Vagina (tissue), 2 donors: ENCODE data around the gene AACS.

Experiments
- POLR2A ChIP-seq, 2 donors: fragments of 450-650 bp; IDR thresholded peaks; one replicate each; pipeline ENCODE4 v1.6.1; 2017; ENCODE audit warnings: antibody characterized with exemption in 2 of 2, mild to moderate bottlenecking in 2 of 2, moderate library complexity in 2 of 2
- TF ChIP-seq, protein P1 (sequence below), 3 experiments: fragments of 450-650 bp in 2 of 3; fragments of 200-600 bp in 1 of 3; sonication (generic) in 1 of 3; IDR thresholded peaks; one replicate each; pipeline ENCODE4 v1.5.1; 2017 to 2019; ENCODE audit warnings: antibody characterized with exemption in 3 of 3, mild to moderate bottlenecking in 2 of 3, moderate library complexity in 2 of 3

DNA sequence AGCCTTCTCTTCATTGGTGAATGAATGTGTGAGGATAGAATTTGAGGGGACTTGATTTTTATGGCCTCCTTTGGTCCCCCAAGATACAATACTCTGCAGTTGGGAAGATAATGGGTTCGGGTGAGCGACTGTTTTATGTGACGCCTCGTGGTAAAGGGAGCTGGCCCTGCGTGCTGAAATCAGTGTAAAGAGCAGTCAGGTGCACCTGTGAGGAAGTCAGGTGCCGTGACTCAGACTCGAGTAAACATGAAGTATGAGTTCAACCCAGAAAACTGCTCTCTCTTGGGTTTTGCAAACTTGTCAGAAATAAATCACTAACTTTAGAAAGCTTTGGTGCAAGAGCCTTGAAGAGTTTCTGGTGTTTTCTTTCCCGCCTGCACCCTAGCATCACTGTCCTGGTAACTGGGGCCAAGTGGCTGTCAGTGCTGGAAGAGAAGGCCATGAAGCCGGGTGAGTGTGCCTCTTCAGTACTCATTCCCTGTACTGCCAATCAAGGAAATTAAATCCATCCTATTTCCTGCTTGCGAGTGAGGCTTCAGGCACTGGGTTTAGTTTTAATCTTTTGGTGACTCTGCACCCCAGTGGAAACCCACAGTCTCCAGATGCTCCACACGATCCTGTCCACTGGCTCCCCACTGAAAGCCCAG, 59.2 kb downstream of the AACS start:
- TF ChIP-seq, protein P1, sequence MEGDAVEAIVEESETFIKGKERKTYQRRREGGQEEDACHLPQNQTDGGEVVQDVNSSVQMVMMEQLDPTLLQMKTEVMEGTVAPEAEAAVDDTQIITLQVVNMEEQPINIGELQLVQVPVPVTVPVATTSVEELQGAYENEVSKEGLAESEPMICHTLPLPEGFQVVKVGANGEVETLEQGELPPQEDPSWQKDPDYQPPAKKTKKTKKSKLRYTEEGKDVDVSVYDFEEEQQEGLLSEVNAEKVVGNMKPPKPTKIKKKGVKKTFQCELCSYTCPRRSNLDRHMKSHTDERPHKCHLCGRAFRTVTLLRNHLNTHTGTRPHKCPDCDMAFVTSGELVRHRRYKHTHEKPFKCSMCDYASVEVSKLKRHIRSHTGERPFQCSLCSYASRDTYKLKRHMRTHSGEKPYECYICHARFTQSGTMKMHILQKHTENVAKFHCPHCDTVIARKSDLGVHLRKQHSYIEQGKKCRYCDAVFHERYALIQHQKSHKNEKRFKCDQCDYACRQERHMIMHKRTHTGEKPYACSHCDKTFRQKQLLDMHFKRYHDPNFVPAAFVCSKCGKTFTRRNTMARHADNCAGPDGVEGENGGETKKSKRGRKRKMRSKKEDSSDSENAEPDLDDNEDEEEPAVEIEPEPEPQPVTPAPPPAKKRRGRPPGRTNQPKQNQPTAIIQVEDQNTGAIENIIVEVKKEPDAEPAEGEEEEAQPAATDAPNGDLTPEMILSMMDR (IDR thresholded peaks at IDR 0.05): no peak
- no peak for TF ChIP-seq POLR2A (IDR thresholded peaks at IDR 0.05)
